Measurements from ENCODE around the gene LUZP1. TPM values are rescaled to one million over a fixed set of nuclear protein-coding genes. Genes with fewer than 3 reads are reported as not detected.

The LUZP1 gene
- total RNA-seq, 1 experiment from 2014 or later, result 22.4 TPM

GRCh38 chr1:23169727-23170335 lies 1.2 kb upstream of the LUZP1 start:
- H3K27ac ChIP-seq (ENCODE audit: low read depth, low read length), result peak overlapping the region; percentile 75
- ChIA-PET RAD21 (ENCODE audit: low non-redundant PET in 1 of 2, low total read pairs in 2 of 2, uncharacterized antibody in 2 of 2, unreplicated experiment in 2 of 2) (interaction anchor here (0.6 to 1.6 kb wide), 2 partner anchors 14 to 47 kb away, joined by 4 to 6 read pairs; partner anchors contain the start of gene HTR1D (in 1 of the 2)), POLR2A (interaction anchor here (0.7 to 2.8 kb wide), 6 partner anchors 10 to 174 kb away, joined by 3 to 19 read pairs (median 4); partner anchors contain the start of gene HNRNPR), CTCF (interaction anchor here (1.4 to 3.6 kb wide), 4 partner anchors 9 to 70 kb away, joined by 3 to 22 read pairs (median 6); no protein-coding TSS in a partner anchor)
- peak overlapping the region; percentile 80 for H3K4me2 ChIP-seq (ENCODE audit: low read length)
- H3K27me3 ChIP-seq (ENCODE audit: insufficient read depth, low read length), result no peaks in the 10 kb centered on the region
- intact Hi-C loops (cut with micrococcal nuclease), result loop anchor here (5.0 kb wide), 1 partner anchor 68 kb away; no protein-coding TSS in a partner anchor
- peaks cover 9% of the 10 kb centered on the region; the same call in 1 of the 2 replicates for H4K20me1 ChIP-seq (ENCODE audit: insufficient read depth)
- H3K79me2 ChIP-seq (ENCODE audit: insufficient read depth, low read length), result peaks cover 30% of the 10 kb centered on the region
- H3K4me3 ChIP-seq (replicated peaks in 1 of 2; ENCODE audit: low read depth in 1 of 2, low read length in 2 of 2), result peak overlapping the region; percentile 86 to 89
- ATAC-seq (peak; percentile 53), DNase-seq (ENCODE audit: low read depth, low spot score) (peak; percentile 64)
- H3K4me1 ChIP-seq (ENCODE audit: control insufficient read depth in 1 of 2, insufficient read depth in 2 of 2, low read length in 2 of 2), result peaks cover 8 to 26% of the 10 kb centered on the region in 2 experiments
- BruUV-seq (replicated peaks), result no TSS peak
- no peaks in the 10 kb centered on the region for H3K9me3 ChIP-seq (ENCODE audit: control insufficient read depth in 1 of 2, insufficient read depth in 1 of 2, low read depth in 1 of 2, low read length in 2 of 2)
- peak overlapping the region; percentile 22 for H2AFZ ChIP-seq (ENCODE audit: low read depth, low read length, poor library complexity, severe bottlenecking)
- peak overlapping the region; percentile 93 for H3K9ac ChIP-seq (ENCODE audit: low read length)
- TF ChIP-seq POLR2A (IDR thresholded peaks at IDR 0.05; ENCODE audit: borderline replicate concordance, extremely low read depth, insufficient read depth, insufficient read length) (peak; percentile 77), ZNF274 (IDR thresholded peaks at IDR 0.05; ENCODE audit: low read depth, low read length) (no peak), ELF1 (IDR thresholded peaks at IDR 0.05; ENCODE audit: borderline replicate concordance, low read depth) (no peak), SP1 (IDR thresholded peaks at IDR 0.05; ENCODE audit: low read depth) (peak; percentile 22; the same call in 1 of the 2 replicates), CBX3 (IDR thresholded peaks at IDR 0.05; ENCODE audit: low read depth) (peak; percentile 21; the same call in 1 of the 2 replicates), SRF (IDR thresholded peaks at IDR 0.05; ENCODE audit: low read depth) (no peak), ATF3 (IDR thresholded peaks at IDR 0.05) (no peak), POLR2AphosphoS5 (IDR thresholded peaks at IDR 0.05; ENCODE audit: low read depth, low read length) (peak; percentile 59; the same call in 1 of the 2 replicates), SIN3A (IDR thresholded peaks at IDR 0.05; ENCODE audit: low read depth) (peak; percentile 37; the same call in 1 of the 2 replicates), YY1 (IDR thresholded peaks at IDR 0.05; ENCODE audit: extremely low read depth, insufficient replicate concordance, low read depth, low read length) (no peak)
- TF ChIP-seq, protein P1, sequence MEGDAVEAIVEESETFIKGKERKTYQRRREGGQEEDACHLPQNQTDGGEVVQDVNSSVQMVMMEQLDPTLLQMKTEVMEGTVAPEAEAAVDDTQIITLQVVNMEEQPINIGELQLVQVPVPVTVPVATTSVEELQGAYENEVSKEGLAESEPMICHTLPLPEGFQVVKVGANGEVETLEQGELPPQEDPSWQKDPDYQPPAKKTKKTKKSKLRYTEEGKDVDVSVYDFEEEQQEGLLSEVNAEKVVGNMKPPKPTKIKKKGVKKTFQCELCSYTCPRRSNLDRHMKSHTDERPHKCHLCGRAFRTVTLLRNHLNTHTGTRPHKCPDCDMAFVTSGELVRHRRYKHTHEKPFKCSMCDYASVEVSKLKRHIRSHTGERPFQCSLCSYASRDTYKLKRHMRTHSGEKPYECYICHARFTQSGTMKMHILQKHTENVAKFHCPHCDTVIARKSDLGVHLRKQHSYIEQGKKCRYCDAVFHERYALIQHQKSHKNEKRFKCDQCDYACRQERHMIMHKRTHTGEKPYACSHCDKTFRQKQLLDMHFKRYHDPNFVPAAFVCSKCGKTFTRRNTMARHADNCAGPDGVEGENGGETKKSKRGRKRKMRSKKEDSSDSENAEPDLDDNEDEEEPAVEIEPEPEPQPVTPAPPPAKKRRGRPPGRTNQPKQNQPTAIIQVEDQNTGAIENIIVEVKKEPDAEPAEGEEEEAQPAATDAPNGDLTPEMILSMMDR (IDR thresholded peaks at IDR 0.05 in 2 of 3, conservative IDR thresholded peaks at IDR 0.05 in 1 of 3; ENCODE audit: borderline replicate concordance in 1 of 3, insufficient read depth in 1 of 3, low read depth in 2 of 3, low read length in 2 of 3), result no peak
- TF ChIP-seq, protein P2, sequence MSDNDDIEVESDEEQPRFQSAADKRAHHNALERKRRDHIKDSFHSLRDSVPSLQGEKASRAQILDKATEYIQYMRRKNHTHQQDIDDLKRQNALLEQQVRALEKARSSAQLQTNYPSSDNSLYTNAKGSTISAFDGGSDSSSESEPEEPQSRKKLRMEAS (IDR thresholded peaks at IDR 0.05), result peak; percentile 11; the same call in 1 of the 2 replicates
- TF ChIP-seq, protein P3, sequence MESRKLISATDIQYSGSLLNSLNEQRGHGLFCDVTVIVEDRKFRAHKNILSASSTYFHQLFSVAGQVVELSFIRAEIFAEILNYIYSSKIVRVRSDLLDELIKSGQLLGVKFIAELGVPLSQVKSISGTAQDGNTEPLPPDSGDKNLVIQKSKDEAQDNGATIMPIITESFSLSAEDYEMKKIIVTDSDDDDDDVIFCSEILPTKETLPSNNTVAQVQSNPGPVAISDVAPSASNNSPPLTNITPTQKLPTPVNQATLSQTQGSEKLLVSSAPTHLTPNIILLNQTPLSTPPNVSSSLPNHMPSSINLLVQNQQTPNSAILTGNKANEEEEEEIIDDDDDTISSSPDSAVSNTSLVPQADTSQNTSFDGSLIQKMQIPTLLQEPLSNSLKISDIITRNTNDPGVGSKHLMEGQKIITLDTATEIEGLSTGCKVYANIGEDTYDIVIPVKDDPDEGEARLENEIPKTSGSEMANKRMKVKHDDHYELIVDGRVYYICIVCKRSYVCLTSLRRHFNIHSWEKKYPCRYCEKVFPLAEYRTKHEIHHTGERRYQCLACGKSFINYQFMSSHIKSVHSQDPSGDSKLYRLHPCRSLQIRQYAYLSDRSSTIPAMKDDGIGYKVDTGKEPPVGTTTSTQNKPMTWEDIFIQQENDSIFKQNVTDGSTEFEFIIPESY (IDR thresholded peaks at IDR 0.05; ENCODE audit: extremely low read depth, insufficient replicate concordance, low read length), result no peak
- 0 out of 2 replicates have a peak, but pooled peaks cover 4% of the 10 kb centered on the region for H3K9me2 ChIP-seq (ENCODE audit: insufficient read depth)
- H3K36me3 ChIP-seq (ENCODE audit: control insufficient read depth in 1 of 2, insufficient read depth in 2 of 2, low read length in 2 of 2), result no peaks in the 10 kb centered on the region
